Activated CD4-positive, alpha-beta memory T cell treated with anti-CD3 and anti-CD28 coated beads for 36 hours (primary cell): Measurements from ENCODE around the gene TMEM50A. TPM values are rescaled to one million over a fixed set of nuclear protein-coding genes. Genes with fewer than 3 reads are reported as not detected.
"Not testable (repeated sequence)": the region's sequence is repeated elsewhere in the genome, so short reads cannot be mapped to it uniquely, and the experiment has no call there.

Experiments
- CTCF ChIA-PET: fragments of 350-600 bp; sonication (Branson Sonifier 250); formaldehyde crosslinking; loops from one replicate; lab custom pipeline; 2021; ENCODE audit warnings: antibody characterized with exemption, inconsistent platforms; lab: Charles Lee
- POLR2A ChIA-PET: fragments of 350-600 bp; sonication (Branson Sonifier 250); formaldehyde crosslinking; loops from one replicate; lab custom pipeline; 2021; ENCODE audit warnings: antibody characterized with exemption; lab: Charles Lee
- DNase-seq: peaks from one replicate; pipeline ENCODE4 v3.0.0-alpha.2; 2020
- H3K27ac Mint-ChIP-seq: one replicate; pipeline ENCODE4 v1.8.0; 2021; ENCODE audit warnings: mixed read lengths
- H3K27me3 Mint-ChIP-seq: one replicate; pipeline ENCODE4 v1.8.0; 2021; ENCODE audit warnings: mixed read lengths
- H3K36me3 Mint-ChIP-seq: one replicate; pipeline ENCODE4 v1.8.0; 2021; ENCODE audit warnings: mixed read lengths
- H3K4me1 Mint-ChIP-seq: one replicate; pipeline ENCODE4 v1.8.0; 2021; ENCODE audit warnings: low read depth, mixed read lengths
- H3K4me3 Mint-ChIP-seq: one replicate; pipeline ENCODE4 v1.8.0; 2021; ENCODE audit warnings: mild to moderate bottlenecking, mixed read lengths
- H3K9me3 Mint-ChIP-seq: one replicate; pipeline ENCODE4 v1.8.0; 2021; ENCODE audit warnings: mixed read lengths
- intact Hi-C: fragments of 100-400 bp; cut with micrococcal nuclease; formaldehyde crosslinking; loops from one replicate; pipeline ENCODE4 v1.15.1; 2023
- total RNA-seq, 2 experiments: library from RNA; stranded (reverse); gene quantifications; one replicate each; pipeline ENCODE4 v1.2.3, GENCODE V29; 2021

The TMEM50A gene
- total RNA-seq, 2 experiments from 2014 or later = 124 to 128 TPM

DNA sequence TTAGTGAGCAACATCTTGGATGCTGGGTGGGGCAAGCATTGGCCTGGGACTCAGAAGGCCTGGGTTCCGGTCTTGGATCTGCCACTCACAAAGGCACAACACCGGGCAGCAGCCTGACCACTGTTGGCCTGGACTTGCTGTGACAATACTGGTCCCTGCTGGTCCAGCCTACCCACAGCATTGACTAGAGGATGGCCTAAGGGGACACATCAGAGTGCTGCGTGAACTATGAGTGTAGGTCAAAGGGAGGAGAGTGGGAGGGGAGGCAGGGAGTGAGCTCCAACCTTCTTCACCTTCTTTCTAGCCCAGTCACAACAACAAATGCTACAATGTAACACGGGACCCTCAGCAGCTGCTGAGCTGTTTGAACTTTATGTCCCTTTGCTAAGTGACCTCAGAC is 31.1 kb downstream of the TMEM50A start:
- H3K4me1 Mint-ChIP-seq = no peaks in the 10 kb centered on the region
- H3K9me3 Mint-ChIP-seq = no peaks in the 10 kb centered on the region
- H3K27ac Mint-ChIP-seq = no peak overlapping the region
- no peaks in the 10 kb centered on the region for H3K27me3 Mint-ChIP-seq
- POLR2A ChIA-PET = no interaction called here
- CTCF ChIA-PET = interaction anchor here (0.7 kb wide), 1 partner anchor 9 kb away, joined by 3 read pairs; no protein-coding TSS in a partner anchor
- DNase-seq = no peak
- no peak overlapping the region for H3K4me3 Mint-ChIP-seq
- intact Hi-C loops = no loop called here
- H3K36me3 Mint-ChIP-seq = no peaks in the 10 kb centered on the region

DNA sequence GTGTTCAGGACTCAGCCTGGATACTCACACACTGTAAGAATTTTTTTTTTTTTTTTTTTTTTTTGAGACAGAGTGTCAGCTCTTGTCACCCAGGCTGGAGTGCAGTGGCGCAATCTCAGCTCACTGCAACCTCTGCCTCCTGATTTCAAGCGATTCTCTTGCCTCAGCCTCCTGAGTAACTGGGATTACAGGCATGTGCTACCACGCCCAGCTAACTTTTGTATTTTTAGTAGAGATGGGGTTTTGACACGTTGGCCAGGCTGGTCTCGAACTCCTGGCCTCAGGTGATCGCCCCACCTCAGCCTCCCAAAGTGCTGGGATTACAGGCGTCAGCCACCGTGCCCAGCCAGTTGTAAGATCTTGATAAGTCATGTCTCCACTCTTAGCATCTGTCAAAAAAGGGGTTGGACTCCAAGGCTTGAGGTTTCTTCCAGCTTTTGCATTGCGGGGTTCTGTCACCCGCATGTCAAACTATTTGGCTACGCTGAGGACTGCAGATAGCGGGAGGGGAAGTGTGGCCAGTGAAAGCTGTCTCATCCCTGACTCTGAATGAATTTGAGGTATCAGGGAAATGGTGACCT is 31.6 kb downstream of the TMEM50A start:
- CTCF ChIA-PET = interaction anchor here (0.7 kb wide), 1 partner anchor 9 kb away, joined by 3 read pairs; no protein-coding TSS in a partner anchor
- H3K36me3 Mint-ChIP-seq, H3K27ac Mint-ChIP-seq, H3K9me3 Mint-ChIP-seq, H3K4me3 Mint-ChIP-seq, H3K27me3 Mint-ChIP-seq, H3K4me1 Mint-ChIP-seq, DNase-seq, POLR2A ChIA-PET, intact Hi-C loops: not testable (repeated sequence)

DNA sequence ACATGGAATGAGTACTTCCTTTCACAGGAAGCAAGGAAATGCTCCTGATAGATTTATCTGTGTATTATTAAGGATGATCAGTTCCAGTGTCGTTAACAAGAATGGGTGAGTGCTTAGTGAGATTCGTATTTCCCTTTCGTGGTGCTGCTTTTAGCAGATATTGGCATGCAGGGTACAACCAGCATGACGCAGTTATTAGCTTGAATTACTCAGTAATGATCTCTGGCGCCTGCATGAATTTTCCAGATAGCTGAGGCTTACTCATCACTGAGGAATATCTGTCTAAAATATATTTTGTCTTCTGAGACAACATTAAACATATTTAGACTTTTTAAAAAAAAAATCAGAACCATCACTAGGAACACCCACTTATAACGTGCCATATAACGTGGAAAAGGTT is 33.6 kb downstream of the TMEM50A start:
- H3K27me3 Mint-ChIP-seq, H3K4me1 Mint-ChIP-seq, H3K36me3 Mint-ChIP-seq, H3K27ac Mint-ChIP-seq, intact Hi-C loops, CTCF ChIA-PET, DNase-seq, H3K9me3 Mint-ChIP-seq, H3K4me3 Mint-ChIP-seq, POLR2A ChIA-PET: not testable (repeated sequence)

DNA sequence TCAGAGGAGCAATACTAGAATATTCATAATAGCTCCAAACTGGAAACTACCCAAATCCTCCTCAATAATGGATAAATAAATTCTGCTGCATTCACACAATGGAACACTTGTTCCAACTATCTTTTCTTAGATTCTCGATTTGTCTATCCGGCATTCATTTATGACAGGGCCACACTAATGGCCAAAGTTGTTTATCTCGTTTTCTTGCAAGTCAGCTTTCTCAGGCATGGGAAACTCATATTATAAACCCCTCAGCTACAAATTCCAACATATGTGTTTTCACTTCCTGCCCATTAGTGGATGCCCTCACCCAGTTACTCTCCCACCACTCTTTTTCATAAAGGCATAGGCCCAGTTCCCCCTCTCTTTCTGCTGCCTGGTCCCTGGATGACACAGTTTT is 40.2 kb downstream of the TMEM50A start:
- H3K27ac Mint-ChIP-seq, H3K9me3 Mint-ChIP-seq, CTCF ChIA-PET, intact Hi-C loops, H3K4me1 Mint-ChIP-seq, DNase-seq, H3K36me3 Mint-ChIP-seq, H3K27me3 Mint-ChIP-seq, H3K4me3 Mint-ChIP-seq, POLR2A ChIA-PET: not testable (repeated sequence)

DNA sequence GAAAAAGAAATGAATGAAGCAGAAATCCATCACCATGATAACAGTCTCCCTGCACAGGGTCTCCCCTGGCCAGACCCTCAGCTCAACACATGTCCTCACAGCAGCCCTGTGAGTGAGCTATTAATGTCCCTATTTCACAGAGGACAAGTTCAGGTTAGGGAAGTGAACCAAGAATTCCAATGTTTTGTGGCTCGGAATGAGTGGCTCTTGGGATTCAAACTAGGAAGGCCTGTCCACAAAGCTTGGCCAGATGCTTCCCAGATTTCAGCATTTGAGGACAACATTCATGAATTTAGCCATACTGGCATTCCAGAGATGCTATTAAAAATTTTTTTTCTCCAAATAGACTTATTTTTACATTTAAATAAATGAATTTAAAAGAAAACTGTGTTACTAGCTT is 44.4 kb downstream of the TMEM50A start:
- H3K4me3 Mint-ChIP-seq, POLR2A ChIA-PET, H3K27me3 Mint-ChIP-seq, intact Hi-C loops, H3K4me1 Mint-ChIP-seq, H3K27ac Mint-ChIP-seq, H3K9me3 Mint-ChIP-seq, CTCF ChIA-PET, DNase-seq, H3K36me3 Mint-ChIP-seq: not testable (repeated sequence)

DNA sequence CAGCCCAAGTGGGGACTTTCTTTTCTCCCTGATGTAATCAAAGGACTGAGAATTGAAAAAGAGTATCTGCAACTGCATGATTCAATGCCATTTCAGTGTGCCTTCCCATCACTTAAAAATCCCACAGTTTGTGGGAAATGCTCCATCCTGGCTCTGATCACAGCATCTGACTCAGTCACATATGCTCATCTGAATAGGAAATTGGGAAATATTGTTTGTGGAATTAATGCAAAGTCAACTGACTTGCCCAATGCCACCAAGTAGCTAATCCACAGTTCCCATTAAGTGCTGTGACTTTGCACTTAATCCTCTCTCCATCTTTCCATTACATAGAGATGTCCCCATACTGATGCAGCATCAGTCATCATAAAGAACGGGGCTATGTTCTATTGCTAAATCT is 45.0 kb downstream of the TMEM50A start:
- H3K27ac Mint-ChIP-seq, H3K4me3 Mint-ChIP-seq, H3K36me3 Mint-ChIP-seq, H3K9me3 Mint-ChIP-seq, POLR2A ChIA-PET, H3K4me1 Mint-ChIP-seq, CTCF ChIA-PET, DNase-seq, intact Hi-C loops, H3K27me3 Mint-ChIP-seq: not testable (repeated sequence)

DNA sequence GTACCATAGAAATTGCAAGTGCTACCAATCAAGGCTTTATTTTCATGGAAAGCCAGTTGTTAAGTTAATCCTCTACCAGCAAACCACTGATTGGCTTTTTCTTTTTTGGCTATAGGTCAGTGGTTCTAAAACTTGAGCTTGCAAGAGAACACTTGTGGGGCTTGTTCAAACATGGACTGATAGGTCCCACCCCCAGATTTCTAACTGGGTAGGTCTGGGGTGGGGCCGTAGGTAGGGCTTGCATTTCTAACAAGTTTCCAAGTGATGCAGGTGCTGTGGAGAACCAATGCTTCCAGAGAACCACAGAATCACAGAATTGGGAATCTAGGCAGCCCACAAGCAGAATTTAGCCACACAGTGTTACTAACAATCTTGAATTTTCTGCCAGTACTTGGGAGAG is 45.7 kb downstream of the TMEM50A start:
- H3K27me3 Mint-ChIP-seq, CTCF ChIA-PET, H3K27ac Mint-ChIP-seq, H3K36me3 Mint-ChIP-seq, H3K4me3 Mint-ChIP-seq, POLR2A ChIA-PET, H3K4me1 Mint-ChIP-seq, intact Hi-C loops, DNase-seq, H3K9me3 Mint-ChIP-seq: not testable (repeated sequence)

DNA sequence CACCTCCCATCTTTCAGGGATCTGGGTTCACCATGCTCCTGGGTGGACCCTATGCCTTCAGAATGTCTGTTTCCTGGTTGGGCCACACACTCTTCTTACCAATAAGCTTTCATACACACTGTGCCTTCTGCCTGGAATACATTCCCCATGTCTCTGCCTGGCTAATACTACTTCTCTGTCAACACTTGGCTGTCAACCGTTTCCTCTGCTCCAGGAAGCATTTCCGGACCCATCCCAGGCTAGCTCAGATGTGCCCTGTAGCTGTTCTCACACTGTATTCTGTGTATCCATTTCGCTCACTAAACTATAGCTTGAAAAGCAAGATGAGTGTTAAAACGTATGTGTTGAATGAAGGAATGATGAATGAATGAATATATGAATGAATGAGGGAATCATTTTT is 49.0 kb downstream of the TMEM50A start:
- H3K4me1 Mint-ChIP-seq = not testable (repeated sequence)

DNA sequence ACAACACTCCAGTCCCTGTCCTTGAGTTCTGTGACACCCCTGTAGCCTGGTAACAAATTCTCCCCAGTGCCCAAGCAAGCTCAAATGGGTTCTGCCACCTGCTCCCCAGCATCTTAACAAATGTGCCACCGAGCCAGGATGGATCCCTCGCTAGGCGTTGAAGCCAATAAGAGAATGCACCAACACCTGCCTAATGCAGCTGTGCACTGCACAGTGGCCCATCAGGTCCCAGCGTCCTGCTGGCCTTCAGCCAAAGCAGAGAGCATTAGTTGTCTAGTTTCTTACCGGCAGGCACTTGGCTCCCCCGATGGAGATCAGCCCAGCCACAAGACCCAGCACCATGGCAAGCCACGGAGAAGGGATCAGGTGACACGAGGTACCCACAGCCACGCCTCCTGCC is 50.6 kb downstream of the TMEM50A start:
- H3K4me1 Mint-ChIP-seq, POLR2A ChIA-PET, DNase-seq, CTCF ChIA-PET, H3K36me3 Mint-ChIP-seq, H3K27me3 Mint-ChIP-seq, H3K27ac Mint-ChIP-seq, H3K4me3 Mint-ChIP-seq, intact Hi-C loops, H3K9me3 Mint-ChIP-seq: not testable (repeated sequence)

More for the DNA sequence above, 49.0 kb downstream of the TMEM50A start:
- H3K4me3 Mint-ChIP-seq, intact Hi-C loops, H3K9me3 Mint-ChIP-seq, H3K27ac Mint-ChIP-seq, DNase-seq, POLR2A ChIA-PET, H3K27me3 Mint-ChIP-seq, CTCF ChIA-PET, H3K36me3 Mint-ChIP-seq: not testable (repeated sequence)

DNA sequence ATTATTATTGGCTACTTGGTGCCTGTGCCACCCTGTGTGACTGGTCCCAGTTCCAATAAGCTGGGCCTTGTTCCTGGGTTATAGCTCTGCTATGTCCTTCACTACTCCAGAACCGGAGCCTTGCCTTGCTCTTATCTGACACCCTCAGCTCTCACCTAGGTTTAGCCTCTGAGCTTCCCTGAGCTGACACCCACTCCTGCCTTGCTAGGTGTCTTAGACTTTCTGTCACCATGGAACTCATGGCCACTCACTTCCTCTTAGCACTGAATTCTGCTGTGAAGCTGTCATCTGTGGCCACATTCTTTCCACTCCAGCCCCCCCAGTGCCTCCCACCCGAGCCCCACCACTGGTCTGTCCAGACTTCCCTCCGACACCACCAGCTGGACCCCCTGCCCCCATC is 51.6 kb downstream of the TMEM50A start:
- POLR2A ChIA-PET, H3K27me3 Mint-ChIP-seq, H3K36me3 Mint-ChIP-seq, H3K4me3 Mint-ChIP-seq, H3K27ac Mint-ChIP-seq, intact Hi-C loops, CTCF ChIA-PET, H3K9me3 Mint-ChIP-seq, H3K4me1 Mint-ChIP-seq, DNase-seq: not testable (repeated sequence)

DNA sequence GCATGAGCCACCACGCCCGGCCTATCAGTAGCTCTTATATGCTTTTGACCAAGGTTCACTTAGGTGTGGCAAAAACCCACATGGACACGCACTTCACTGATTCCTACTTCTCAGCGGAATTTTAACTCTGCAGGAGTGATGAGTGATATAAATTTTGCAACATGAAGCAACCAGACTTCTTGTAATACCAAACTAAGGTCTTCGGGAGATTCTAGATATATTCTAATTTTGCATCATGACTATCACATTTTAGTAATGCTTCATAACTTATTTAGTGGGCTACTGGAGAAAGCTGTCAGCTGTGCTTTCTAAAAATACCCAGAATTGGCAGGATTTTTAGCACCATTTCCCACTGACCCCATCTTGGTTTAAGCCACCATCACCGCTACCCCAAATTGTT is 54.7 kb downstream of the TMEM50A start:
- Mint-ChIP-seq H3K9me3 (no peaks in the 10 kb centered on the region), H3K4me3 (no peak overlapping the region), H3K36me3 (no peaks in the 10 kb centered on the region), H3K4me1 (no peaks in the 10 kb centered on the region), H3K27ac (no peak overlapping the region), H3K27me3 (peaks cover 2% of the 10 kb centered on the region)
- ChIA-PET POLR2A (no interaction called here), CTCF (no interaction called here)
- intact Hi-C loops = no loop called here
- no peak for DNase-seq

DNA sequence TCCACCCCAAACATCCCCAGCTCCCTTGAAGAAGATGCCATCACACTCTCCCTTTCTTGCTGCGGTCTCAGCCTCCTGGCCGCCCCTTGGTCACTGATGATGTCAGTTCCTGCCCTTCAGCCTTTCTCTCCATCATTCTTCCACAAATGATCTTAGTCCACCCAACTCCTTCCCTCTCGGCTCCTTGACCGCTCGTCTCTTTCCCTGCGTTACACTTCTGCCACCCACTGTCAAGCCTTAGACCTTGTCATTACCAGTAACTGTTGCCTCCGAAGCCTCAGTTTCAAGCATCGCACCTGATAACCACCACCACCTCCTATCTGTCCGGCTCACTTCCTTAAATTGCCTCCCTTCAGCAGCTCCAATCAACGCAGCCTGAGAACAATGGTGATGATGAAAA is 59.4 kb downstream of the TMEM50A start:
- intact Hi-C loops, POLR2A ChIA-PET, DNase-seq, CTCF ChIA-PET, H3K27ac Mint-ChIP-seq, H3K4me1 Mint-ChIP-seq, H3K27me3 Mint-ChIP-seq, H3K9me3 Mint-ChIP-seq, H3K4me3 Mint-ChIP-seq, H3K36me3 Mint-ChIP-seq: not testable (repeated sequence)

DNA sequence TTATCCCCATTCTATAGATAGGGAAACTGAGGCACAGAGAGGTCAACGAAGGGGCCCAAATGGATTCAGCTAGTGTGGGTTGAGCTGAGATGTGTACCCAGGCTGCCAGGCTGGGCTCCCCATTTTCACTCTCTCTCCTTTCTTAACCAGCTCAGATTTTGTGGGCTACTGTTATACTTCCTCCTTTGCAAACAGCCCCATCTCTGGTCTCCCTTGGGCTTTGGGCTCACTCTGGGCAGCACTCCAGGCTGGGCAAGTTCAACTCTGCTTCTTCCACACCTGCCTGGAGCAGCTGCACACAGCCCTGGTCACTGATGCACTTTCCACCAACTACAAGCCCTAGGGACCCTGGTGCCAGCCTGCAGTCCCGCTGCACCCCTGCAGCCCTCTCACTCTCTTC is 59.9 kb downstream of the TMEM50A start:
- H3K9me3 Mint-ChIP-seq, intact Hi-C loops, CTCF ChIA-PET, H3K4me3 Mint-ChIP-seq, DNase-seq, H3K27me3 Mint-ChIP-seq, H3K27ac Mint-ChIP-seq, H3K4me1 Mint-ChIP-seq, POLR2A ChIA-PET, H3K36me3 Mint-ChIP-seq: not testable (repeated sequence)
